HG03039 (cell line): Measurements from ENCODE around the gene OR8D2.
"Not testable (repeated sequence)": the region's sequence is repeated elsewhere in the genome, so short reads cannot be mapped to it uniquely, and the experiment has no call there.

Source experiments
- ATAC-seq: cut with Tn5 transposase; IDR thresholded peaks from one replicate; pipeline ENCODE4 v1.9.1; 2021; ENCODE audit warnings: mild to moderate bottlenecking, moderate library complexity; ENCODE audit not compliant: unreplicated experiment

Gene OR8D2

GRCh38 chr11:124294687-124295086 is 25.3 kb downstream of the OR8D2 start:
- ATAC-seq: no peak

DNA sequence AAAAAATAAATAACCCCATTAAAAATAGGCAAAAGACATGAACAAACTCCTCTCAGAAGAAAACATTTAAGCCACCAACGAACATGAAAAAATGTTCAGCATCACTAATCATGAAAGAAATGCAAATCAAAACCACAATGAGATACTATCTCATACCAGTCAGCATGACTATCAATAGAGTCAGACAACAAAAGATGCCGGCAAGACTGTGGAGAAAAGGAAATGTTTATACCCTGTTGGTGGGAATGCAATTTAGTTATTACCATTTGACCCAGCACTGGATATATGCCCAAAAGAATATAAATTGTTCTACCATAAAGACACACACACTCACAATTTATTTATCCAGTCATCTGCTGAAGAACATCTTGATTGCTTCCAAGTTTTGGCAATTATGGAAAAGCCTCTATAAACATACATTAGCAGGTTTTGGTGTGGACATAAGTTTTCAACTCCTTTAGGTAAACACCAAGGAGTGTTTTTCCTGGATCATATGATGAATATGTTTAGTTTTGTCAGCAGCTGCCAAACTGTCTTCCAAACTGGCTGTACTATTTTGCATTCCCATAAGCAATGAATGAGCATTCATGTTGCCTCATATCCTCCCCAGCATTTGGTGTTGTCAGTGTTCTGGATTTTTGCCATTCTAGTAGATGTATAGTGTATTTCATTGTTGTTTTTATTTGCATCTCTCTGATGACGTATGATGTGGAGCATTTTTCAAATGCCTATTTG is 34.2 kb downstream of the OR8D2 start:
- ATAC-seq: no peak

DNA sequence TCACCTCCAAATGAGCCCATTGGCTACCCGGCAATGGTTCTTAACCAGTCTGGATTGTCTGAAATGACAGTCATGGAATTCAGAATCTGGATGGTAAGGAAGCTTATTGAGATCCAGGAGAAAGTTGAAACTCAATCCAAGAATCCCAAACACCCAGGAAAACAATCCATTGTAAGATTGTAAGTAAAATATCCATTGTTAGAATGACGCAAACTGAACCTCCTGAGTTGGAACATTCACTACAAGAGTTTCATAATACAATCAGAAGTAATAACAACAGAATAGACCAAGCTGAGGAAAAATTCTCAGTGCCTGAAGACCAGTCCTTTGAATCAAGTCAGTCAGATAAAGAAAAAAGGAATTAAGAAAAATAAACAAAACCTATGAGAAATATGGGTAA is 41.7 kb downstream of the OR8D2 start:
- no peak for ATAC-seq

DNA sequence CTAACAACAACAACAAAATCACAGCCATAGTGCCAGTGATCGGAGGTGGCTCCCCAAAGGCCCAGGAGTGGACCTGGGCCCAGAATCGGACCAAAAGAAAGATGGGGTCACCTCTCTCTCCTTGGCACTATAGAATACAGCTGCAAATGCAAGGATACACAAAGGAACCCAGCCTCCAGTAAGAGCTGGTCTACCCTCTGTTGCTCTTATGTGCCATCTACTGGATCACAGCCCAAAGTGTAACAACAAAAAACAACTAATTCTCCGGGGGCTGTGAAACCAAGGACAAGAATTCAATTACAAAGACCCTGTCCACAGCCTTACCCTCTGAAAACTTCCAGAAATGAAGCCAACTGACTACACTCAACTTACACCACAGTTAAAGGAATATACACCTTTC is 42.2 kb downstream of the OR8D2 start:
- ATAC-seq: no peak

DNA sequence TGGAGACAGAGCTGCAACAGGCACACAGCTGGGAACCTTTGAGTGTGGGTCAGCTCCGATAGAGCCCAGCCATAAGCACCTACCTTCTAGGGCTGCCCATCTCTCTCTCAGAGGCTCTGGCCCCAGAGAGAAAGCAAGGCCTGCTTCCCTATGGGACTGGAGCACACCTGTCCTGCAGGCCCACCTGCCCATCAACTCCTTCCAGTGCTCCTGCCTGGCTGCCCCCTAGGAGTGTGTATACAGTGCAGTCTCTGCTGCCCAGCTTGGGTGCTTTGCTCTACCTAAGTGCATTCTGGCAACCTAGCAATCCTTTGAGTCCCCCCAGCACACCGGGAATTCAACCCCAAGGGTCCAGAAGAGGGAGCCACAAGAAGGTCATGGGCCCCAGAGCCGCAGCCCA is 42.8 kb downstream of the OR8D2 start:
- no peak for ATAC-seq

DNA sequence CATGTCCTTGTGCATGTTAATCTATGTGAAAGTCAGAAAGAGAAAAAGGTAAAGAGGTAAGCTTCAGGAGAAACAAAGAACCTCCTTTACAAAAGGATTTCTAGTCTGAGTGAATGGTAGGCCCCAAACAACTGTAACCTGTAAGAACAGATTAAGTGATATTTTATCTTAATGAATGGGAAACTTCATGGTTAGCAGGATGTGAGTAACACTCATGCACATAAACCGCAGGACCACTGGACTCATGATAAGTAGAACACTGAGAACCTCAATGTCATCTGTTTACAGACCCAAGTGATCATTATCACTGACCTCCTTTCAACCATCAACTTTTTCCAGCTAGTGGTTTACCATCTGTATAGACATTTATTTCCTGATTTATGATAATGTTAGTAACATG is 43.9 kb downstream of the OR8D2 start:
- ATAC-seq: no peak

GRCh38 chr11:124274000-124274399 is 46.0 kb downstream of the OR8D2 start:
- no peak for ATAC-seq

DNA sequence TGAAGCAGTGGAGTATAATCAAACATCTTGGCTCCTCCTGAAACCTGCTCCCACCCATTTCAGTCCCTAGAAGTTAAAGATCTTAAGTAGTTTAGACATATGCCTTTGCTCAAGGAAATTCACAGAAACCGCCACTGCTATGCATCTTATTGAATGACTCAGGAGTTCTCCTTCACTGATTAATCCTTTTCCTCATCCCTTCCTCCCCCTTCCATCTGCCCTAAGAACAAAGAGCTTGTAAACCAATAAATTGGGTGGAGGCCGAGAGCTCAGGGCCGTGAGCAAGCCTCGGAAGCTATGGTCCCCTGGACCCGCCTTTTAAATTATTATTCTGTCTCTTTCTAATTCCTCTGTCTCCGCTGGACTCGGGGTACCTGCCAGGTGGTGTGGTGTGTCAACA is 49.1 kb downstream of the OR8D2 start:
- ATAC-seq: not testable (repeated sequence)
